ENCODE measurements around the gene SLIT3. TPM values are rescaled to one million over a fixed set of nuclear protein-coding genes. Genes with fewer than 3 reads are reported as not detected.

Gene SLIT3
- total RNA-seq, 4 donors from 2014 or later, result 28.4 to 77.2 (median 63.8) TPM

- no peaks in the 10 kb centered on the region for H3K36me3 ChIP-seq
- H3K27ac ChIP-seq, result no peak overlapping the region
- intact Hi-C loops (cut with DNase I), result no loop called here
- no peak overlapping the region for H3K4me3 ChIP-seq (replicated peaks in 1 of 3)
- DNase-seq, result no peak
- WGBS, 2 donors, result 91 to 95% methylated on average over 5 of the region's 5 CpGs
- H3K4me1 ChIP-seq, result peaks cover 4 to 11% of the 10 kb centered on the region in 2 donors
- H3K27me3 ChIP-seq, result no peaks in the 10 kb centered on the region
- H3K9me3 ChIP-seq, result no peaks in the 10 kb centered on the region
- TF ChIP-seq, protein P1, sequence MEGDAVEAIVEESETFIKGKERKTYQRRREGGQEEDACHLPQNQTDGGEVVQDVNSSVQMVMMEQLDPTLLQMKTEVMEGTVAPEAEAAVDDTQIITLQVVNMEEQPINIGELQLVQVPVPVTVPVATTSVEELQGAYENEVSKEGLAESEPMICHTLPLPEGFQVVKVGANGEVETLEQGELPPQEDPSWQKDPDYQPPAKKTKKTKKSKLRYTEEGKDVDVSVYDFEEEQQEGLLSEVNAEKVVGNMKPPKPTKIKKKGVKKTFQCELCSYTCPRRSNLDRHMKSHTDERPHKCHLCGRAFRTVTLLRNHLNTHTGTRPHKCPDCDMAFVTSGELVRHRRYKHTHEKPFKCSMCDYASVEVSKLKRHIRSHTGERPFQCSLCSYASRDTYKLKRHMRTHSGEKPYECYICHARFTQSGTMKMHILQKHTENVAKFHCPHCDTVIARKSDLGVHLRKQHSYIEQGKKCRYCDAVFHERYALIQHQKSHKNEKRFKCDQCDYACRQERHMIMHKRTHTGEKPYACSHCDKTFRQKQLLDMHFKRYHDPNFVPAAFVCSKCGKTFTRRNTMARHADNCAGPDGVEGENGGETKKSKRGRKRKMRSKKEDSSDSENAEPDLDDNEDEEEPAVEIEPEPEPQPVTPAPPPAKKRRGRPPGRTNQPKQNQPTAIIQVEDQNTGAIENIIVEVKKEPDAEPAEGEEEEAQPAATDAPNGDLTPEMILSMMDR (IDR thresholded peaks at IDR 0.05), result no peak
- TF ChIP-seq POLR2A (IDR thresholded peaks at IDR 0.05), result no peak
Observed at GRCh38 chr5:168829044-168829443, 471.9 kb downstream of the SLIT3 start.

DNA sequence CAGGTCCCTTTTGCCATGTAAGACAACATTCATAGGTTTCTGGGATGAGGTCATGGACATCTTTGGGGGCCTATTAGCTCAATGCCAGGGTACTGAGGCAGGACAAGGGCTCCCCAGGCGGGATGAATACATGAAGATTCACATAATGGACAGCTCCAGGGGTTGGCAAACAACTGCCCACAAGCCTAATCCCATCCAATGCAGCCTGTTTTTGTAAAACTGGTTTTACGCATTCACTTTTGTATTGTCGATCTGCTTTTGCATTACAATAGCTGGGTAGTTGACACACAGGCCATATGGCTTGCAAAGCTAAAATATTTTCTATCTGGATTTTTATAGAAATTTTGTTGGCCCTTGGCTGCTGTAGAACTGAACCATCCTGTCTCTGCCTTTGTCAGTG lies 473.3 kb downstream of the SLIT3 start:
- Histone ChIP-seq H3K27me3 (no peaks in the 10 kb centered on the region), H3K36me3 (no peaks in the 10 kb centered on the region), H3K9me3 (no peaks in the 10 kb centered on the region), H3K27ac (no peak overlapping the region), H3K4me3 (replicated peaks in 1 of 3) (no peak overlapping the region), H3K4me1 (peaks cover 7 to 14% of the 10 kb centered on the region in 2 donors)
- no peak for DNase-seq
- TF ChIP-seq, protein P1 (IDR thresholded peaks at IDR 0.05), result no peak
- TF ChIP-seq POLR2A (IDR thresholded peaks at IDR 0.05), result no peak
- 85 to 94% methylated on average over 3 of the region's 3 CpGs for WGBS, 2 donors
- intact Hi-C loops (cut with DNase I), result no loop called here

- intact Hi-C loops (cut with DNase I), result no loop called here
- H3K27me3 ChIP-seq, result no peaks in the 10 kb centered on the region
- no peak for TF ChIP-seq POLR2A (IDR thresholded peaks at IDR 0.05)
- TF ChIP-seq, protein P1 (IDR thresholded peaks at IDR 0.05), result no peak
- H3K4me1 ChIP-seq, result peaks cover 21 to 27% of the 10 kb centered on the region in 2 donors
- no peak overlapping the region for H3K4me3 ChIP-seq (replicated peaks in 1 of 3)
- H3K9me3 ChIP-seq, result no peaks in the 10 kb centered on the region
- peak; percentile 71 to 73 for DNase-seq
- peak overlapping the region; percentile 45 to 56 (median 46) for H3K27ac ChIP-seq
- no peaks in the 10 kb centered on the region for H3K36me3 ChIP-seq
- WGBS, 2 donors, result 25 to 35% methylated on average over 7 of the region's 7 CpGs
Observed at GRCh38 chr5:168826246-168826725, 474.7 kb downstream of the SLIT3 start.

DNA sequence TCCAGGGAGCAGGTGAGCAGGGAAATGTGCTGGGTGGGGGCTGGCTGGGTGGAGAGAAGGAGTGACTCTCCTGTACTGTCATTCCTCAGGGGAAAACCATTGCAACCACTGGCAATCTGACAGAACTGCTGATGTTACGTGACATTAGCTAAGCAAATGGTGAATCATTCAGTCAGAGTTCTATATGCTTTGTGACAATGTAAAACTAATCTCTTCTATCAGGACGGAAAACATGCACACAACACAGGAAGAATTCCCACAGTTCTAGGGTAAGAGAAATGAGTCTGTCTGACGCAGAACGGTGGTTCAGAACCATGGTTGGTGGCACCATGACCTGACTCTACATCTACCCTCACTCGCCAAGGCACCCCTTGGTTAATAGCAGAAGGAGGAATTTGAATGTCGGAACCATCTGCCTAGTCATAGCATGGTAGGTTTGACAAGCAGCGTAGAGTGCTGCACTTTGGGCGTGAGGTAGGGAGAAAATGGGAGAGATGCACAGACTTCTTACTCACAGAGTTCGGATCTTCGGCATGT lies 478.1 kb downstream of the SLIT3 start:
- Histone ChIP-seq H3K27me3 (no peaks in the 10 kb centered on the region), H3K9me3 (no peaks in the 10 kb centered on the region), H3K36me3 (no peaks in the 10 kb centered on the region), H3K27ac (no peak overlapping the region), H3K4me3 (replicated peaks in 1 of 3) (no peak overlapping the region), H3K4me1 (peaks cover 41 to 60% of the 10 kb centered on the region in 2 donors)
- intact Hi-C loops (cut with DNase I), result no loop called here
- 94% methylated on average over 10 of the region's 10 CpGs for WGBS, 2 donors
- TF ChIP-seq POLR2A (IDR thresholded peaks at IDR 0.05), result no peak
- TF ChIP-seq, protein P1 (IDR thresholded peaks at IDR 0.05), result no peak
- DNase-seq, result no peak

GRCh38 chr5:168822248-168822744 lies 478.6 kb downstream of the SLIT3 start:
- TF ChIP-seq, protein P1 (IDR thresholded peaks at IDR 0.05), result no peak
- no peak for TF ChIP-seq POLR2A (IDR thresholded peaks at IDR 0.05)
- intact Hi-C loops (cut with DNase I), result no loop called here
- no peaks in the 10 kb centered on the region for H3K27me3 ChIP-seq
- H3K36me3 ChIP-seq, result no peaks in the 10 kb centered on the region
- H3K4me1 ChIP-seq, result peaks cover 46 to 65% of the 10 kb centered on the region in 2 donors
- 37 to 58% methylated on average over 4 of the region's 4 CpGs for WGBS, 2 donors
- no peak for DNase-seq
- H3K4me3 ChIP-seq (replicated peaks in 1 of 3), result no peak overlapping the region
- H3K27ac ChIP-seq, result no peak overlapping the region
- no peaks in the 10 kb centered on the region for H3K9me3 ChIP-seq
